CD8-positive, alpha-beta memory T cell (primary cell): Measurements from ENCODE around the gene SEZ6L. TPM values are rescaled to one million over a fixed set of nuclear protein-coding genes. Genes with fewer than 3 reads are reported as not detected.

ENCODE experiments used
- CTCF ChIA-PET: fragments of 350-600 bp; sonication (Branson Sonifier 250); formaldehyde crosslinking; loops from one replicate; lab custom pipeline; 2021; ENCODE audit warnings: antibody characterized with exemption; lab: Charles Lee
- POLR2A ChIA-PET: fragments of 350-600 bp; sonication (Branson Sonifier 250); formaldehyde crosslinking; loops from one replicate; lab custom pipeline; 2021; ENCODE audit warnings: antibody characterized with exemption; lab: Charles Lee
- DNase-seq, 5 donors: peaks; one replicate each; pipeline versions ENCODE4 v3.0.0 to v3.0.0-alpha.2; 2020 to 2022; ENCODE audit warnings: mixed read lengths in 1 of 5
- H3K27ac ChIP-seq: one replicate; pipeline ENCODE4 v1.7.0; 2013; ENCODE audit warnings: low read depth, mild to moderate bottlenecking, low read length, moderate library complexity
- H3K27me3 ChIP-seq: 2 replicates; pipeline ENCODE4 v1.7.0; 2013; ENCODE audit warnings: low read length, mild to moderate bottlenecking; ENCODE audit not compliant: insufficient read depth, poor library complexity, severe bottlenecking
- H3K36me3 ChIP-seq: 2 replicates; pipeline ENCODE4 v1.7.0; 2013; ENCODE audit warnings: mild to moderate bottlenecking, low read length, moderate library complexity; ENCODE audit not compliant: insufficient read depth
- H3K4me1 ChIP-seq: 2 replicates; pipeline ENCODE4 v1.7.0; 2013; ENCODE audit warnings: mild to moderate bottlenecking, low read length, moderate library complexity; ENCODE audit not compliant: insufficient read depth
- H3K4me3 ChIP-seq: 2 replicates; pipeline ENCODE4 v1.7.0; 2013; ENCODE audit warnings: mild to moderate bottlenecking, low read length
- H3K9me3 ChIP-seq: 2 replicates; pipeline ENCODE4 v1.7.0; 2013; ENCODE audit warnings: mild to moderate bottlenecking, low read length
- H3K27ac Mint-ChIP-seq, 8 donors: one replicate each; pipeline ENCODE4 v1.8.0; 2020 to 2021; ENCODE audit warnings: mixed read lengths in 8 of 8, mild to moderate bottlenecking in 6 of 8, inconsistent platforms in 3 of 8, moderate library complexity in 3 of 8
- H3K27me3 Mint-ChIP-seq, 2 donors: one replicate each; pipeline ENCODE4 v1.8.0; 2020 to 2021; ENCODE audit warnings: mixed read lengths in 2 of 2, mild to moderate bottlenecking in 1 of 2, moderate library complexity in 1 of 2
- H3K36me3 Mint-ChIP-seq, 3 donors: one replicate each; pipeline ENCODE4 v1.8.0; 2020 to 2021; ENCODE audit warnings: mixed read lengths in 3 of 3, inconsistent platforms in 1 of 3, mild to moderate bottlenecking in 1 of 3
- H3K4me1 Mint-ChIP-seq, 3 donors: one replicate each; pipeline ENCODE4 v1.8.0; 2020 to 2021; ENCODE audit warnings: mixed read lengths in 3 of 3, inconsistent platforms in 1 of 3, mild to moderate bottlenecking in 1 of 3
- H3K4me3 Mint-ChIP-seq, 7 donors: one replicate each; pipeline ENCODE4 v1.8.0; 2020 to 2021; ENCODE audit warnings: mixed read lengths in 7 of 7, mild to moderate bottlenecking in 6 of 7, moderate library complexity in 4 of 7, inconsistent platforms in 2 of 7
- H3K9me3 Mint-ChIP-seq, 5 donors: one replicate each; pipeline ENCODE4 v1.8.0; 2020 to 2022; ENCODE audit warnings: mixed read lengths in 5 of 5, mild to moderate bottlenecking in 3 of 5, moderate library complexity in 2 of 5, inconsistent platforms in 1 of 5
- polyA plus RNA-seq: library from polyadenylated mRNA; unstranded; fragments of 300-500 nt; fragmentation: Illumina TruSeq; gene quantifications from one replicate; pipeline ENCODE4 v1.2.3, GENCODE V29; 2021
- total RNA-seq, 2 experiments: library from RNA; stranded (reverse); gene quantifications; one replicate each; pipeline ENCODE4 v1.2.3, GENCODE V29; 2021

SEZ6L gene
- total and polyA plus RNA-seq, 3 experiments from 2014 or later, result not detected

DNA sequence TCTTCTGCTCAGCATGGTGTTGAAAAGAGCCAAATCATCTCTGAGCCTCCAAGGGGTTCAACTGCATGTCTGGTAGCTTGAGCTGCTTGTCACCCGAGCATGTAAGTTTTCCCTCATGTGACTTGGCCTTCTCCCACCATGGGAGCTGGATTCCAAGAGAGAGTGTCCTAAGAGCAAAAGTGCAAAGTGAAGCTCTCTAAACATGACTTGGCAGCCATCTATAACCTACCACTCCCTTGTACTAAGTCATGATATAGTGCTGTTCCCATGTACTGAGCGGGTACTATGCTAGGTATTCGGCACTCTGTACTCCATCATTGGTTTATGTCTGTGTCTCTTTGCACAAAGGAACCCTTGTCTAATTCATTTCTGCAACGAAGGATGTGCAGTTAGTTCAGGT lies 19.1 kb downstream of the SEZ6L start:
- no peaks in the 10 kb centered on the region for H3K4me1 Mint-ChIP-seq
- H3K27me3 Mint-ChIP-seq, result peaks cover 8 to 10% of the 10 kb centered on the region in 2 donors
- no peaks in the 10 kb centered on the region for H3K36me3 ChIP-seq

DNA sequence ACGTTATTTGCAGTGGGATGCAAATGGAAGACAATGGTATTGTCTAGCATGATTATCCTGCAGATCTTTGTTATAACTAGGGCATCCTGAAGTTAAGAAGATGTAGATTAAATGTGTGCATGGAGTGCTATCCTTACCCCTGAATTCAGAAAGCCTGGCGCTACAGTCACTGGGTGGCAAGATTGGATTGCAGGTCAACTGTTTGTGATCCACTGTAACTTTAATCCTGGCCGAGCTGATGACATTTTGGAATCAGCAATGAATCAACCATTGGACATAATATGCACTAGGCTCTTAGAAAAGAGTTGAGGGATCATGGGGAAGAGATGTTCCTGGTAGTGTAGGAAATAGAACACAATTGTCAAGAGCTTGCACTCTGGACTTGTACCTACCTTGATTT lies 25.1 kb downstream of the SEZ6L start:
- Histone ChIP-seq H3K4me3 (no peak overlapping the region), H3K27ac (no peak overlapping the region), H3K36me3 (no peaks in the 10 kb centered on the region), H3K4me1 (no peaks in the 10 kb centered on the region), H3K27me3 (no peaks in the 10 kb centered on the region), H3K9me3 (no peaks in the 10 kb centered on the region)
- H3K4me3 Mint-ChIP-seq, result no peak overlapping the region
- no peak overlapping the region for H3K27ac Mint-ChIP-seq
- DNase-seq, result no peak
- no peaks in the 10 kb centered on the region for H3K36me3 Mint-ChIP-seq
- peaks cover 0 to 1% (median 0%) of the 10 kb centered on the region in 5 donors for H3K9me3 Mint-ChIP-seq
- no peaks in the 10 kb centered on the region for H3K4me1 Mint-ChIP-seq
- ChIA-PET CTCF (interaction anchor here (1.3 kb wide), 1 partner anchor 14 kb away, joined by 3 read pairs; no protein-coding TSS in a partner anchor), POLR2A (no interaction called here)
- peaks cover 6 to 18% of the 10 kb centered on the region in 2 donors for H3K27me3 Mint-ChIP-seq

More for the DNA sequence above, 19.1 kb downstream of the SEZ6L start:
- Mint-ChIP-seq H3K36me3 (no peaks in the 10 kb centered on the region), H3K9me3 (peaks cover 0 to 4% (median 0%) of the 10 kb centered on the region in 5 donors), H3K4me3 (no peak overlapping the region), H3K27ac (no peak overlapping the region)
- no peaks in the 10 kb centered on the region for H3K9me3 ChIP-seq
- CTCF ChIA-PET, result no interaction called here
- POLR2A ChIA-PET, result no interaction called here
- no peaks in the 10 kb centered on the region for H3K4me1 ChIP-seq
- no peak overlapping the region for H3K4me3 ChIP-seq
- H3K27ac ChIP-seq, result no peak overlapping the region
- no peak for DNase-seq
- H3K27me3 ChIP-seq, result no peaks in the 10 kb centered on the region

DNA sequence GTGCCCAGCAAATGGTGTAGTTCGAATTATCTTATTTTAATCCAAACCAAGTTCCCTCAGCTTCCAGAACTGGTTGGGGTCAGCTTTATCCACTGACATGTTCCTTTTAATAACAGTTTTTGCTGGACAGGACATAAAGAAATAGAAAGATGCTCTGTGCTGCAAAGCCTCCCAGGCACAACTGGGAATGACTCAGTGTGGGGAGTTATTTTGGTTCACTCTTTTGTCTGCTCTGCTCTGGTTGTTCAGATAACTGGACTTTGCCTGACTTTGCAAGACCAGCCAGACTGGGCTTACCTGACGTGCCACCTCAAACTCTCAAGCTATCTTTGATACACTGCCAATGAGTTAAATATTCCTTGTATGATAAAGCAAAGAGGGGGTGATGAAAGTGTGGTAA lies 25.6 kb downstream of the SEZ6L start:
- no peaks in the 10 kb centered on the region for H3K9me3 ChIP-seq
- Mint-ChIP-seq H3K9me3 (no peaks in the 10 kb centered on the region), H3K4me1 (no peaks in the 10 kb centered on the region), H3K36me3 (no peaks in the 10 kb centered on the region), H3K27me3 (peaks cover 2 to 23% of the 10 kb centered on the region in 2 donors), H3K4me3 (no peak overlapping the region), H3K27ac (no peak overlapping the region)
- ChIA-PET CTCF (interaction anchor here (1.3 kb wide), 1 partner anchor 15 kb away, joined by 3 read pairs; no protein-coding TSS in a partner anchor), POLR2A (no interaction called here)
- no peaks in the 10 kb centered on the region for H3K27me3 ChIP-seq
- no peak overlapping the region for H3K4me3 ChIP-seq
- H3K4me1 ChIP-seq, result no peaks in the 10 kb centered on the region
- no peak overlapping the region for H3K27ac ChIP-seq
- DNase-seq, result no peak
- H3K36me3 ChIP-seq, result no peaks in the 10 kb centered on the region

DNA sequence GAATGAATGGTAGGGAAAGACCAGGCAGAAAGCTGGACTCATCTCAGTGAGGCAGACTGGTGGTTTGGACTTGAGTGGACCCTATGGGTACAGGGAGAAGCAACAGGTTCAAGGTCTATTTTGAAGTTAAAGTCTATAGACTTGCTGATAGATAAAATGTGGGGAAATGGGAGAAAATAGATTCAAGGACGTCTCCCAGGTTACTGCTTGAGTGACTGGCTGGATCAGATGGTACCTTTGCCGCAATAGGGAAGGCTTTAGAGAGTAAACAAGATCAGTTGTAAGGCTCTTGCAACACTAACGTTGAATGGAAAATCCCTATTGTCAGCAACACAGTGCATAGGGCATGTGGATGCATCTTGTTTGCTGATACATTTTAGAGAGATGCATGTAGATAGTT lies 27.4 kb downstream of the SEZ6L start:
- Mint-ChIP-seq H3K4me3 (no peak overlapping the region), H3K36me3 (no peaks in the 10 kb centered on the region), H3K4me1 (no peaks in the 10 kb centered on the region), H3K27me3 (peaks cover 2 to 31% of the 10 kb centered on the region in 2 donors), H3K9me3 (peaks cover 0 to 2% (median 0%) of the 10 kb centered on the region in 5 donors), H3K27ac (no peak overlapping the region)
- no peaks in the 10 kb centered on the region for H3K36me3 ChIP-seq
- no peaks in the 10 kb centered on the region for H3K9me3 ChIP-seq
- H3K27ac ChIP-seq, result no peak overlapping the region
- ChIA-PET CTCF (no interaction called here), POLR2A (no interaction called here)
- no peak overlapping the region for H3K4me3 ChIP-seq
- H3K27me3 ChIP-seq, result no peaks in the 10 kb centered on the region
- no peaks in the 10 kb centered on the region for H3K4me1 ChIP-seq
- no peak for DNase-seq

DNA sequence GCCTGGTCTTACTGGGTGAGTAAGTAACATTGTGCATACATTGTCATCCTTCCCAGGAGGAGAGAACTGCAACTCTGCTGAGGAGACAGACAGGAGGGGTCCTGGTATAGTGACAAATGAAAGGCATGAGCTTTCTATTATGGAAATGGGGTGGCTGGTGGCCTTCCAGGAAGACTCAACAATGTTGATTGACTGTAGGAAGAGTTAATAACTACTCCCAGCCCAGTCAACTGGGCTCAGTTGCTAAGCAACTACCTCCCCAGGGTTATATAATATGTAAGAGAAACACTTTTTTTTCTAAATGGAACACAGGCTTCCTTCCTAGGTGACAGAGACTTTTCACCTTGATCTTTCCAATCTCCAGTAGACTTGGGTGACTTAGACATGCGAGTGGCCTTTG lies 28.2 kb downstream of the SEZ6L start:
- CTCF ChIA-PET, result no interaction called here
- H3K27ac ChIP-seq, result no peak overlapping the region

DNA sequence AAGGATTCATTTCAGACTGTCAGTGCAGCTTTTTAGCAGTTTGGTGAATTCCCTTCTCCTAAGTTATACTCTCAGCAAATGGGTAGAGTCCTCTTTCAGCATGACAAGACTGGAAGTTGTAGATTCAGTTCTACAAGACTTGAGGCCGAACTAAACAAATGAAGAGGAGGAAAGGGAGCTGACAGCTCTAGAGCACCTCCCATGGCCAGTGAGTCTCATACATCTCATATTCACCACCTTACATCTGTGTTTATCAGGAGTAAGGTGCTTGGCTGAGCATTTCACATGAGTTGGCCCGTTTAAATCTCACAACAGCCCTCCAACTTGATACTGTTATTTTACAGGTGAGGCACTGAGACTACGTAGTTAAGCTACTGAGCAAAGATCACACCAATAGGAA lies 30.4 kb downstream of the SEZ6L start:
- H3K9me3 ChIP-seq, result no peaks in the 10 kb centered on the region
- no peak overlapping the region for H3K27ac ChIP-seq
- peaks cover 0 to 2% (median 0%) of the 10 kb centered on the region in 5 donors for H3K9me3 Mint-ChIP-seq
- no peaks in the 10 kb centered on the region for H3K27me3 ChIP-seq
- H3K4me3 ChIP-seq, result no peak overlapping the region
- H3K27ac Mint-ChIP-seq, result no peak overlapping the region
- no peak for DNase-seq
- no peaks in the 10 kb centered on the region for H3K36me3 ChIP-seq
- peaks cover 2 to 34% of the 10 kb centered on the region in 2 donors for H3K27me3 Mint-ChIP-seq
- H3K4me3 Mint-ChIP-seq, result no peak overlapping the region
- CTCF ChIA-PET, result no interaction called here
- H3K4me1 ChIP-seq, result no peaks in the 10 kb centered on the region
- H3K4me1 Mint-ChIP-seq, result no peaks in the 10 kb centered on the region
- POLR2A ChIA-PET, result no interaction called here
- no peaks in the 10 kb centered on the region for H3K36me3 Mint-ChIP-seq

More for the DNA sequence above, 28.2 kb downstream of the SEZ6L start:
- H3K9me3 ChIP-seq, result no peaks in the 10 kb centered on the region
- Mint-ChIP-seq H3K27ac (no peak overlapping the region), H3K4me3 (no peak overlapping the region), H3K4me1 (no peaks in the 10 kb centered on the region), H3K36me3 (no peaks in the 10 kb centered on the region), H3K9me3 (peaks cover 0 to 2% (median 0%) of the 10 kb centered on the region in 5 donors), H3K27me3 (peaks cover 2 to 34% of the 10 kb centered on the region in 2 donors)
- H3K27me3 ChIP-seq, result no peaks in the 10 kb centered on the region
- H3K4me3 ChIP-seq, result no peak overlapping the region
- DNase-seq, result no peak
- no peaks in the 10 kb centered on the region for H3K36me3 ChIP-seq
- POLR2A ChIA-PET, result no interaction called here
- no peaks in the 10 kb centered on the region for H3K4me1 ChIP-seq

DNA sequence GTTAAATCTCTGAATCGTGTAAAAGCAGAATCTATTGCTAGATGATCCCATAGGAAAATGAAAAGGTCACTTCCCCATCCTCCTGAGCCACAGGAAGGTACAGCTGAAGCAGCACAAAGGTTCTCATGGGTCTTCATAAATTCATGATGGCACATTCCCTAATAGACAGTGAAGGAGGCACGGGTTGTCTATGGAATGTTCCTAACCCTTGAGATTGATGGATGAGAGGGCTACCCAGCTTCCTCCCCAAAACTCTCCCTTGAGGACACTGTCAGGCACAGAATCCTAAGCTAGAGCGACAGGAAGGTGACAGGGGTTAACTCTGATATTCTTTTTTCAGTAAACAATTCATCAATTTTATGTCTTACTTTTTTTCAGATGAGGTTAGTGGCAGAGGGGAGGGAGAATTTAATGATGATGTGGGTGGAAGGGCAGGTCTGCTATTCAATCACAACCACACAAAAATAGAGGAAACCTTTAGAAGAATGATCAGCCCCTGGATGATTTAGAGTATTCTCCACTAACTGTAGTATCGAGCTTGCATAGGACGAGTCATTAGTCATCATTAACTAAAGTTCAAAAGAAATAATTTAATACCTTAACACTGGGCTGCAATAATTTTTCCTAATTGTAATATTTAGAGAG lies 33.1 kb downstream of the SEZ6L start:
- H3K9me3 Mint-ChIP-seq, result peaks cover 0 to 2% (median 0%) of the 10 kb centered on the region in 5 donors
- H3K9me3 ChIP-seq, result no peaks in the 10 kb centered on the region
- CTCF ChIA-PET, result interaction anchor here (1.3 kb wide), 1 partner anchor 22 kb away, joined by 3 read pairs; no protein-coding TSS in a partner anchor

DNA sequence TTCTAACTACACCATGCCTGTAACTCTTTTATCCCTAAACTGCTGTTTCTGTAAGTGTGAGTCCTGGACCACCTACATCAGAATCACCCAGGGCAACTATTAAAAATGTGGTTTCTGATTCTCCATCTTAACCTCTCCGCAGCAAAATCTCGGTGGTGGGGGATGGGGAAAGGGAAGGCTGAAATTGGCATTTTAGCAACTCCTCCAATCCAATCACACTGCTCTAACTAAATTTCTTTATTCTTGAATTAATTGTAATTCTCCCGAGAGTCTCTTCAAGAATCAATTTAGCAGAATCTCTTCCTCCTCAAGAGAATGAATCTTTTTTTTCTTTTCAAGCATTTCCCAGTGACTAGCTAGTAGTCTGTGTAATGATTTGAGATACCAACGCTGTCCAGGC lies 36.2 kb downstream of the SEZ6L start:
- H3K9me3 ChIP-seq, result no peaks in the 10 kb centered on the region
- H3K4me3 ChIP-seq, result no peak overlapping the region
- no peak overlapping the region for H3K27ac ChIP-seq
- H3K4me1 ChIP-seq, result no peaks in the 10 kb centered on the region
- CTCF ChIA-PET, result no interaction called here
- no peaks in the 10 kb centered on the region for H3K36me3 Mint-ChIP-seq
- H3K4me3 Mint-ChIP-seq, result no peak overlapping the region
- no peak overlapping the region for H3K27ac Mint-ChIP-seq
- peaks cover 0 to 7% (median 3%) of the 10 kb centered on the region in 5 donors for H3K9me3 Mint-ChIP-seq
- POLR2A ChIA-PET, result no interaction called here
- DNase-seq, result no peak
- no peaks in the 10 kb centered on the region for H3K4me1 Mint-ChIP-seq
- H3K27me3 ChIP-seq, result no peaks in the 10 kb centered on the region
- H3K27me3 Mint-ChIP-seq, result peaks cover 2 to 18% of the 10 kb centered on the region in 2 donors
- H3K36me3 ChIP-seq, result no peaks in the 10 kb centered on the region

More for the DNA sequence above, 33.1 kb downstream of the SEZ6L start:
- peaks cover 2 to 33% of the 10 kb centered on the region in 2 donors for H3K27me3 Mint-ChIP-seq
- Histone ChIP-seq H3K4me3 (no peak overlapping the region), H3K27me3 (no peaks in the 10 kb centered on the region), H3K4me1 (no peaks in the 10 kb centered on the region), H3K36me3 (no peaks in the 10 kb centered on the region), H3K27ac (no peak overlapping the region)
- POLR2A ChIA-PET, result no interaction called here
- H3K36me3 Mint-ChIP-seq, result no peaks in the 10 kb centered on the region
- no peak overlapping the region for H3K27ac Mint-ChIP-seq
- no peaks in the 10 kb centered on the region for H3K4me1 Mint-ChIP-seq
- DNase-seq, result no peak
- no peak overlapping the region for H3K4me3 Mint-ChIP-seq
